ENCODE data around the gene RNF6.

Gene RNF6

GRCh38 chr13:26227166-26227971 is 5.3 kb upstream of the RNF6 start:
- ChIA-PET POLR2A (no interaction called here), CTCF (no interaction called here)
- Histone ChIP-seq H3K9me3 (ENCODE audit: control extremely low read depth in 1 of 5, control insufficient read depth in 4 of 5, insufficient read depth in 2 of 5, low read depth in 1 of 5, low read length in 4 of 5) (no peaks in the 10 kb centered on the region), H3K27ac (ENCODE audit: insufficient read depth in 1 of 2, low read depth in 1 of 2, low read length in 2 of 2, poor library complexity in 1 of 2, severe bottlenecking in 2 of 2) (no peak overlapping the region), H3K4me3 (ENCODE audit: control insufficient read depth in 1 of 7, extremely low read depth in 1 of 7, insufficient read depth in 4 of 7, low read depth in 2 of 7, low read length in 6 of 7) (no peak overlapping the region), H3K36me3 (ENCODE audit: control insufficient read depth in 4 of 4, insufficient read depth in 4 of 4, low read length in 3 of 4) (no peaks in the 10 kb centered on the region), H3K4me1 (ENCODE audit: control extremely low read depth in 1 of 4, control insufficient read depth in 4 of 4, insufficient read depth in 4 of 4, low read length in 3 of 4) (peaks cover 5 to 10% (median 7%) of the 10 kb centered on the region in 4 experiments), H3K27me3 (replicated peaks in 2 of 5; ENCODE audit: control insufficient read depth in 4 of 5, insufficient read depth in 5 of 5, low read length in 4 of 5) (no peaks in the 10 kb centered on the region)
- 90% methylated on average over 6 of the region's 6 CpGs for WGBS (ENCODE audit: insufficient coverage)
- DNase-seq: peak in 2 of 3 donors; percentile 7 to 27

- H3K36me3 ChIP-seq (ENCODE audit: control insufficient read depth in 4 of 4, insufficient read depth in 4 of 4, low read length in 3 of 4): no peaks in the 10 kb centered on the region
- H3K4me3 ChIP-seq (ENCODE audit: control insufficient read depth in 1 of 7, extremely low read depth in 1 of 7, insufficient read depth in 4 of 7, low read depth in 2 of 7, low read length in 6 of 7): no peak overlapping the region
- H3K27ac ChIP-seq (ENCODE audit: insufficient read depth in 1 of 2, low read depth in 1 of 2, low read length in 2 of 2, poor library complexity in 1 of 2, severe bottlenecking in 2 of 2): no peak overlapping the region
- H3K27me3 ChIP-seq (replicated peaks in 2 of 5; ENCODE audit: control insufficient read depth in 4 of 5, insufficient read depth in 5 of 5, low read length in 4 of 5): no peaks in the 10 kb centered on the region
- H3K4me1 ChIP-seq (ENCODE audit: control extremely low read depth in 1 of 4, control insufficient read depth in 4 of 4, insufficient read depth in 4 of 4, low read length in 3 of 4): peaks cover 7 to 13% (median 7%) of the 10 kb centered on the region in 4 experiments
- no peaks in the 10 kb centered on the region for H3K9me3 ChIP-seq (ENCODE audit: control extremely low read depth in 1 of 5, control insufficient read depth in 4 of 5, insufficient read depth in 2 of 5, low read depth in 1 of 5, low read length in 4 of 5)
- ChIA-PET CTCF (no interaction called here), POLR2A (no interaction called here)
- DNase-seq: no peak
- WGBS (ENCODE audit: insufficient coverage): 94% methylated on average over 6 of the region's 7 CpGs
These were observed 3.9 kb upstream of the RNF6 start for GRCh38 chr13:26225896-26226617.

GRCh38 chr13:26222520-26223046 is 469 bp upstream of the RNF6 start:
- H3K27me3 ChIP-seq (replicated peaks in 2 of 5; ENCODE audit: control insufficient read depth in 4 of 5, insufficient read depth in 5 of 5, low read length in 4 of 5): no peaks in the 10 kb centered on the region
- DNase-seq: no peak
- POLR2A ChIA-PET: interaction anchor here (0.9 to 1.4 kb wide), 3 partner anchors 29 to 36 kb away, joined by 3 to 5 read pairs (median 4); no protein-coding TSS in a partner anchor
- WGBS (ENCODE audit: insufficient coverage): 28% methylated on average over 15 of the region's 16 CpGs
- H3K36me3 ChIP-seq (ENCODE audit: control insufficient read depth in 4 of 4, insufficient read depth in 4 of 4, low read length in 3 of 4): peaks cover 7 to 25% (median 18%) of the 10 kb centered on the region in 4 experiments
- H3K27ac ChIP-seq (ENCODE audit: insufficient read depth in 1 of 2, low read depth in 1 of 2, low read length in 2 of 2, poor library complexity in 1 of 2, severe bottlenecking in 2 of 2): peak overlapping the region; percentile 94 to 97
- peaks cover 14 to 24% (median 22%) of the 10 kb centered on the region in 4 experiments for H3K4me1 ChIP-seq (ENCODE audit: control extremely low read depth in 1 of 4, control insufficient read depth in 4 of 4, insufficient read depth in 4 of 4, low read length in 3 of 4)
- CTCF ChIA-PET: interaction anchor here (0.9 to 1.9 kb wide), 4 partner anchors 28 to 38 kb away, joined by 3 to 4 read pairs (median 3); no protein-coding TSS in a partner anchor
- H3K4me3 ChIP-seq (ENCODE audit: control insufficient read depth in 1 of 7, extremely low read depth in 1 of 7, insufficient read depth in 4 of 7, low read depth in 2 of 7, low read length in 6 of 7): peak overlapping the region; percentile 85 to 99 (median 94)
- no peaks in the 10 kb centered on the region for H3K9me3 ChIP-seq (ENCODE audit: control extremely low read depth in 1 of 5, control insufficient read depth in 4 of 5, insufficient read depth in 2 of 5, low read depth in 1 of 5, low read length in 4 of 5)

- POLR2A ChIA-PET: interaction anchor here (1.2 kb wide), 1 partner anchor 34 kb away, joined by 5 read pairs; no protein-coding TSS in a partner anchor
- H3K27ac ChIP-seq (ENCODE audit: insufficient read depth in 1 of 2, low read depth in 1 of 2, low read length in 2 of 2, poor library complexity in 1 of 2, severe bottlenecking in 2 of 2): peak overlapping the region; percentile 94 to 97
- no peaks in the 10 kb centered on the region for H3K9me3 ChIP-seq (ENCODE audit: control extremely low read depth in 1 of 5, control insufficient read depth in 4 of 5, insufficient read depth in 2 of 5, low read depth in 1 of 5, low read length in 4 of 5)
- H3K36me3 ChIP-seq (ENCODE audit: control insufficient read depth in 4 of 4, insufficient read depth in 4 of 4, low read length in 3 of 4): peaks cover 11 to 37% (median 28%) of the 10 kb centered on the region in 4 experiments
- WGBS (ENCODE audit: insufficient coverage): 1% methylated on average over 16 of the region's 16 CpGs
- peaks cover 14 to 24% (median 22%) of the 10 kb centered on the region in 4 experiments for H3K4me1 ChIP-seq (ENCODE audit: control extremely low read depth in 1 of 4, control insufficient read depth in 4 of 4, insufficient read depth in 4 of 4, low read length in 3 of 4)
- DNase-seq: no peak
- CTCF ChIA-PET: interaction anchor here (1.4 kb wide), 1 partner anchor 36 kb away, joined by 4 read pairs; no protein-coding TSS in a partner anchor
- no peaks in the 10 kb centered on the region for H3K27me3 ChIP-seq (replicated peaks in 2 of 5; ENCODE audit: control insufficient read depth in 4 of 5, insufficient read depth in 5 of 5, low read length in 4 of 5)
- H3K4me3 ChIP-seq (ENCODE audit: control insufficient read depth in 1 of 7, extremely low read depth in 1 of 7, insufficient read depth in 4 of 7, low read depth in 2 of 7, low read length in 6 of 7): peak overlapping the region; percentile 85 to 99 (median 94)
These were observed 754 bp downstream of the RNF6 start for GRCh38 chr13:26221399-26221720.

GRCh38 chr13:26220575-26220974 is 1.5 kb downstream of the RNF6 start:
- Histone ChIP-seq H3K4me1 (ENCODE audit: control extremely low read depth in 1 of 4, control insufficient read depth in 4 of 4, insufficient read depth in 4 of 4, low read length in 3 of 4) (peaks cover 14 to 24% (median 22%) of the 10 kb centered on the region in 4 experiments), H3K27ac (ENCODE audit: insufficient read depth in 1 of 2, low read depth in 1 of 2, low read length in 2 of 2, poor library complexity in 1 of 2, severe bottlenecking in 2 of 2) (peak overlapping the region; percentile 94 to 97), H3K9me3 (ENCODE audit: control extremely low read depth in 1 of 5, control insufficient read depth in 4 of 5, insufficient read depth in 2 of 5, low read depth in 1 of 5, low read length in 4 of 5) (no peaks in the 10 kb centered on the region), H3K27me3 (replicated peaks in 2 of 5; ENCODE audit: control insufficient read depth in 4 of 5, insufficient read depth in 5 of 5, low read length in 4 of 5) (no peaks in the 10 kb centered on the region), H3K4me3 (ENCODE audit: control insufficient read depth in 1 of 7, extremely low read depth in 1 of 7, insufficient read depth in 4 of 7, low read depth in 2 of 7, low read length in 6 of 7) (peak overlapping the region in 5 of 7 experiments; percentile 15 to 97 (median 91)), H3K36me3 (ENCODE audit: control insufficient read depth in 4 of 4, insufficient read depth in 4 of 4, low read length in 3 of 4) (peaks cover 11 to 44% (median 34%) of the 10 kb centered on the region in 4 experiments)
- ChIA-PET CTCF (interaction anchor here (1.1 to 1.4 kb wide), 3 partner anchors 36 to 275 kb away, joined by 3 to 4 read pairs (median 4); no protein-coding TSS in a partner anchor), POLR2A (no interaction called here)
- 100% methylated on average over 1 of the region's 2 CpGs for WGBS (ENCODE audit: insufficient coverage)
- DNase-seq: peak in 2 of 3 donors; percentile 5 to 27

GRCh38 chr13:26219726-26220125 is 2.4 kb downstream of the RNF6 start:
- CTCF ChIA-PET: interaction anchor here (0.5 to 1.2 kb wide), 3 partner anchors 35 to 275 kb away, joined by 3 to 4 read pairs (median 3); no protein-coding TSS in a partner anchor
- no peak for DNase-seq
- no peak overlapping the region for H3K4me3 ChIP-seq (ENCODE audit: control insufficient read depth in 1 of 7, extremely low read depth in 1 of 7, insufficient read depth in 4 of 7, low read depth in 2 of 7, low read length in 6 of 7)

More at GRCh38 chr13:26219726-26220125, 2.4 kb downstream of the RNF6 start:
- H3K4me1 ChIP-seq (ENCODE audit: control extremely low read depth in 1 of 4, control insufficient read depth in 4 of 4, insufficient read depth in 4 of 4, low read length in 3 of 4): peaks cover 14 to 24% (median 22%) of the 10 kb centered on the region in 4 experiments
- H3K9me3 ChIP-seq (ENCODE audit: control extremely low read depth in 1 of 5, control insufficient read depth in 4 of 5, insufficient read depth in 2 of 5, low read depth in 1 of 5, low read length in 4 of 5): no peaks in the 10 kb centered on the region
- POLR2A ChIA-PET: no interaction called here
- peaks cover 17 to 52% (median 41%) of the 10 kb centered on the region in 4 experiments for H3K36me3 ChIP-seq (ENCODE audit: control insufficient read depth in 4 of 4, insufficient read depth in 4 of 4, low read length in 3 of 4)
- no peak overlapping the region for H3K27ac ChIP-seq (ENCODE audit: insufficient read depth in 1 of 2, low read depth in 1 of 2, low read length in 2 of 2, poor library complexity in 1 of 2, severe bottlenecking in 2 of 2)
- 100% methylated on average over 1 of the region's 1 CpG for WGBS (ENCODE audit: insufficient coverage)
- no peaks in the 10 kb centered on the region for H3K27me3 ChIP-seq (replicated peaks in 2 of 5; ENCODE audit: control insufficient read depth in 4 of 5, insufficient read depth in 5 of 5, low read length in 4 of 5)
